Fibroblast of lung (primary cell): ENCODE results near the gene PDE5A. TPM values are rescaled to one million over a fixed set of nuclear protein-coding genes. Genes with fewer than 3 reads are reported as not detected.

Experiments used
- DNase-seq, 2 donors: peaks; one replicate each; pipeline versions ENCODE4 v3.0.0 to v3.0.0-alpha.2; 2010; ENCODE audit warnings: low read depth in 2 of 2
- H2AFZ ChIP-seq: 2 replicates; pipeline ENCODE4 v1.5.1; 2012; ENCODE audit warnings: low read length, control low read depth, inconsistent platforms
- H3K27ac ChIP-seq: 2 replicates; pipeline ENCODE4 v1.5.1; 2011; ENCODE audit warnings: low read length, control low read depth; ENCODE audit not compliant: insufficient read depth
- H3K27me3 ChIP-seq: 2 replicates; pipeline ENCODE4 v1.5.1; 2011; ENCODE audit warnings: mild to moderate bottlenecking, low read length; ENCODE audit not compliant: control insufficient read depth, insufficient read depth
- H3K36me3 ChIP-seq: 2 replicates; pipeline ENCODE4 v1.5.1; 2011; ENCODE audit warnings: low read length; ENCODE audit not compliant: control insufficient read depth, insufficient read depth
- H3K4me1 ChIP-seq: 2 replicates; pipeline ENCODE4 v1.5.1; 2011; ENCODE audit warnings: low read length; ENCODE audit not compliant: control insufficient read depth, insufficient read depth; ENCODE audit errors: extremely low read depth
- H3K4me2 ChIP-seq: 2 replicates; pipeline ENCODE4 v1.5.1; 2011; ENCODE audit warnings: low read length, control low read depth; ENCODE audit not compliant: insufficient read depth; ENCODE audit errors: extremely low read depth
- H3K4me3 ChIP-seq, 4 experiments: fragments of 200-600 bp in 1 of 4; sonication (generic) in 1 of 4; replicated peaks in 1 of 4; 2 replicates each; pipeline ENCODE4 v1.5.1; 2011 to 2016; ENCODE audit warnings: low read length in 4 of 4, low read depth in 3 of 4, mild to moderate bottlenecking in 3 of 4, control low read depth in 2 of 4, inconsistent platforms in 1 of 4, mixed read lengths in 1 of 4; ENCODE audit not compliant: insufficient read depth in 1 of 4; ENCODE audit errors: control extremely low read depth in 1 of 4
- H3K79me2 ChIP-seq: 2 replicates; pipeline ENCODE4 v1.5.1; 2012; ENCODE audit warnings: mild to moderate bottlenecking, low read length, inconsistent platforms; ENCODE audit not compliant: control insufficient read depth, insufficient read depth
- H3K9ac ChIP-seq: 2 replicates; pipeline ENCODE4 v1.5.1; 2011; ENCODE audit warnings: mild to moderate bottlenecking, low read length, control low read depth; ENCODE audit not compliant: insufficient read depth
- H3K9me3 ChIP-seq: 2 replicates; pipeline ENCODE4 v1.5.1; 2012; ENCODE audit warnings: low read depth, low read length; ENCODE audit not compliant: control insufficient read depth, insufficient read depth
- H4K20me1 ChIP-seq: 2 replicates; pipeline ENCODE4 v1.5.1; 2011; ENCODE audit warnings: low read length; ENCODE audit not compliant: control insufficient read depth, insufficient read depth; ENCODE audit errors: extremely low read depth
- EZH2 ChIP-seq: IDR thresholded peaks from 2 replicates; pipeline ENCODE4 v1.5.1; 2012; ENCODE audit warnings: low read length, control low read depth, mild to moderate bottlenecking; ENCODE audit errors: missing control alignments
- polyA plus RNA-seq, 2 donors: library from polyadenylated mRNA; depleted of rRNA in 1 of 2; stranded (reverse) in 1 of 2; unstranded in 1 of 2; fragments of >200 nt; gene quantifications; 2 replicates each; pipeline ENCODE4 v1.2.1, GENCODE V29; 2011 to 2012; ENCODE audit warnings: missing spikeins in 1 of 2
- total RNA-seq: library from RNA; depleted of rRNA; stranded (reverse); fragments of >200 nt; gene quantifications from 2 replicates; pipeline ENCODE4 v1.2.1, GENCODE V29; 2014
- TF ChIP-seq, protein P1 (sequence below), 2 donors: IDR thresholded peaks in 1 of 2; conservative IDR thresholded peaks in 1 of 2; 1 replicate in 1 of 2; 2 replicates in 1 of 2; pipeline ENCODE4 v1.5.1; 2011 to 2012; ENCODE audit warnings: low read length in 2 of 2, control low read depth in 1 of 2, inconsistent platforms in 1 of 2, low read depth in 1 of 2, mild to moderate bottlenecking in 1 of 2

PDE5A gene
- total and polyA plus RNA-seq, 2 donors (not counting 1 experiment from before 2014, with no cell fraction given): 197 to 832 TPM

GRCh38 chr4:119656342-119656741 is 27.7 kb upstream of the PDE5A start:
- H3K79me2 ChIP-seq: no peaks in the 10 kb centered on the region
- H2AFZ ChIP-seq: peak overlapping the region; percentile 47
- H3K9ac ChIP-seq: no peak overlapping the region
- H3K9me3 ChIP-seq: no peaks in the 10 kb centered on the region
- no peaks in the 10 kb centered on the region for H4K20me1 ChIP-seq
- no peak overlapping the region for H3K4me2 ChIP-seq
- peak overlapping the region; percentile 31 for H3K27ac ChIP-seq
- H3K4me3 ChIP-seq: no peak overlapping the region
- peaks cover 14% of the 10 kb centered on the region for H3K4me1 ChIP-seq
- no peaks in the 10 kb centered on the region for H3K27me3 ChIP-seq
- TF ChIP-seq EZH2: no peak
- TF ChIP-seq, protein P1, sequence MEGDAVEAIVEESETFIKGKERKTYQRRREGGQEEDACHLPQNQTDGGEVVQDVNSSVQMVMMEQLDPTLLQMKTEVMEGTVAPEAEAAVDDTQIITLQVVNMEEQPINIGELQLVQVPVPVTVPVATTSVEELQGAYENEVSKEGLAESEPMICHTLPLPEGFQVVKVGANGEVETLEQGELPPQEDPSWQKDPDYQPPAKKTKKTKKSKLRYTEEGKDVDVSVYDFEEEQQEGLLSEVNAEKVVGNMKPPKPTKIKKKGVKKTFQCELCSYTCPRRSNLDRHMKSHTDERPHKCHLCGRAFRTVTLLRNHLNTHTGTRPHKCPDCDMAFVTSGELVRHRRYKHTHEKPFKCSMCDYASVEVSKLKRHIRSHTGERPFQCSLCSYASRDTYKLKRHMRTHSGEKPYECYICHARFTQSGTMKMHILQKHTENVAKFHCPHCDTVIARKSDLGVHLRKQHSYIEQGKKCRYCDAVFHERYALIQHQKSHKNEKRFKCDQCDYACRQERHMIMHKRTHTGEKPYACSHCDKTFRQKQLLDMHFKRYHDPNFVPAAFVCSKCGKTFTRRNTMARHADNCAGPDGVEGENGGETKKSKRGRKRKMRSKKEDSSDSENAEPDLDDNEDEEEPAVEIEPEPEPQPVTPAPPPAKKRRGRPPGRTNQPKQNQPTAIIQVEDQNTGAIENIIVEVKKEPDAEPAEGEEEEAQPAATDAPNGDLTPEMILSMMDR (conservative IDR thresholded peaks at IDR 0.05 in 1 of 2, IDR thresholded peaks at IDR 0.05 in 1 of 2; ENCODE audit: low read depth in 1 of 2, low read length in 2 of 2): no peak
- DNase-seq: no peak
- H3K36me3 ChIP-seq: no peaks in the 10 kb centered on the region

DNA sequence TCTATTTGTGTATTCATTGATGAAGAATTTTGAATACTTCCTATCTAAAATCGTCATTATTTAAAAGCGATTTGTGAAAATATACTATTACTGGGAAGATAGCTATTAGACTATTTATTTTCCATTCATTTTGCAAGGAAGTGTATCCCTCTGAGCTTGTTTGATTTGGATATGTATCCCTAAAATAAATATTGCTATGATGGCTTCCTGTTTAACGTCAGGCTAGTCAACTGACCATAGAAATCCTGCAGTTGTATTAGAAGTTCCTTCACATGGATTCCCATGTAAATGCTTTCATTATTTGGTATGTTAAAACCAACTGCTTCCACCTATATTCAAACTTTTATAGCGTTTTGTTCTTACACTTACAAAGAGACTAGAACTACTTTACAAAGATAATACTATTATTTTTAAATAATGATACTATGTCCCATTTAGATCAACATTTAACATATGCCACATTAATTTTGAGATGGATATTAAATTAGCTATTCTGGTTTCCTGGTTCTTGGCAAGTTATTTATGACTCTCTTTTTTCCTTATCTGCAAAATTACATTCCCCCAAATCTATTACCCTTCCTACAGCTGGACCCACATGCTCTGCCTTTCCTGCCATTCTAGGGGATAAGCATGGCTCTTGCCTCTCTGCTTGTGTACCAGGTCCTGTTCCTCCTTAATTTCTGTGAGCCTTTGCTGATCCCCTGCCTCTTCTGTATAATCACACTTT is 26.7 kb upstream of the PDE5A start:
- no peak overlapping the region for H3K4me3 ChIP-seq
- no peaks in the 10 kb centered on the region for H3K79me2 ChIP-seq
- no peak overlapping the region for H3K9ac ChIP-seq
- H3K4me1 ChIP-seq: peaks cover 14% of the 10 kb centered on the region
- TF ChIP-seq, protein P1 (conservative IDR thresholded peaks at IDR 0.05 in 1 of 2, IDR thresholded peaks at IDR 0.05 in 1 of 2; ENCODE audit: low read depth in 1 of 2, low read length in 2 of 2): no peak
- TF ChIP-seq EZH2: no peak
- DNase-seq: peak in 1 of 2 donors; percentile 36
- no peaks in the 10 kb centered on the region for H4K20me1 ChIP-seq
- H3K36me3 ChIP-seq: no peaks in the 10 kb centered on the region
- no peak overlapping the region for H3K4me2 ChIP-seq
- H3K9me3 ChIP-seq: no peaks in the 10 kb centered on the region
- H2AFZ ChIP-seq: no peak overlapping the region
- H3K27ac ChIP-seq: no peak overlapping the region
- no peaks in the 10 kb centered on the region for H3K27me3 ChIP-seq

- Histone ChIP-seq H3K9me3 (no peaks in the 10 kb centered on the region), H3K27me3 (no peaks in the 10 kb centered on the region), H2AFZ (no peak overlapping the region), H3K4me2 (no peak overlapping the region), H3K79me2 (no peaks in the 10 kb centered on the region), H3K4me1 (peaks cover 14% of the 10 kb centered on the region), H3K27ac (no peak overlapping the region), H4K20me1 (no peaks in the 10 kb centered on the region), H3K4me3 (no peak overlapping the region), H3K9ac (no peak overlapping the region), H3K36me3 (no peaks in the 10 kb centered on the region)
- DNase-seq: no peak
- TF ChIP-seq, protein P1 (conservative IDR thresholded peaks at IDR 0.05 in 1 of 2, IDR thresholded peaks at IDR 0.05 in 1 of 2; ENCODE audit: low read depth in 1 of 2, low read length in 2 of 2): no peak
- TF ChIP-seq EZH2: no peak
These were observed 25.4 kb upstream of the PDE5A start for GRCh38 chr4:119653990-119654389.
